HepG2 (cell line): ENCODE data around the gene NAXD. TPM values are rescaled to one million over a fixed set of nuclear protein-coding genes. Genes with fewer than 3 reads are reported as not detected.

ENCODE experiments used
- ELF1 ChIP-seq: sonication (generic); formaldehyde crosslinking; IDR thresholded peaks from 2 replicates; pipeline ENCODE4 v1.4.0; 2020; ENCODE audit warnings: missing genetic modification reagents
- GATA4 ChIP-seq: sonication (generic); IDR thresholded peaks from 2 replicates; pipeline ENCODE4 v1.6.1; 2016; ENCODE audit warnings: antibody characterized with exemption, low read depth, borderline replicate concordance
- HOXA3 ChIP-seq: sonication (generic); formaldehyde crosslinking; IDR thresholded peaks from 2 replicates; pipeline ENCODE4 v1.5.0; 2020; ENCODE audit warnings: missing genetic modification reagents
- MAF1 ChIP-seq: sonication (generic); formaldehyde crosslinking; IDR thresholded peaks from 2 replicates; pipeline ENCODE4 v1.5.0; 2020; ENCODE audit warnings: missing genetic modification reagents, borderline replicate concordance
- MLLT10 ChIP-seq: sonication (generic); formaldehyde crosslinking; IDR thresholded peaks from 2 replicates; pipeline ENCODE4 v1.4.0; 2020; ENCODE audit warnings: missing genetic modification reagents
- MTF1 ChIP-seq: sonication (generic); formaldehyde crosslinking; IDR thresholded peaks from 2 replicates; pipeline ENCODE4 v1.5.0; 2020; ENCODE audit warnings: missing genetic modification reagents
- NFE2L1 ChIP-seq: sonication (generic); formaldehyde crosslinking; IDR thresholded peaks from 2 replicates; pipeline ENCODE4 v1.4.0; 2020; ENCODE audit warnings: missing genetic modification reagents, mild to moderate bottlenecking, borderline replicate concordance
- NONO ChIP-seq, 2 experiments: fragments of 450-650 bp in 1 of 2; sonication (generic) in 1 of 2; formaldehyde crosslinking in 1 of 2; IDR thresholded peaks in 1 of 2; conservative IDR thresholded peaks in 1 of 2; 2 replicates each; pipeline versions ENCODE4 v1.6.1 to v1.8.0; 2017 to 2022; ENCODE audit warnings: mild to moderate bottlenecking in 1 of 2, missing genetic modification reagents in 1 of 2, moderate library complexity in 1 of 2
- RBFOX2 ChIP-seq: fragments of 200-400 bp; formaldehyde crosslinking; IDR thresholded peaks from 2 replicates; pipeline ENCODE4 v1.6.1; 2017; ENCODE audit warnings: low read depth, mild to moderate bottlenecking, low read length
- THYN1 ChIP-seq: sonication (generic); formaldehyde crosslinking; IDR thresholded peaks from 2 replicates; pipeline ENCODE4 v1.8.1; 2023; ENCODE audit warnings: low read depth, mild to moderate bottlenecking, moderate library complexity, missing genetic modification reagents, borderline replicate concordance
- ZNF20 ChIP-seq: sonication (generic); formaldehyde crosslinking; IDR thresholded peaks from 2 replicates; pipeline ENCODE4 v1.4.0; 2020; ENCODE audit warnings: mild to moderate bottlenecking, moderate library complexity, missing genetic modification reagents
- ZNF205 ChIP-seq: IDR thresholded peaks from 2 replicates; pipeline ENCODE4 v1.6.1; 2018; ENCODE audit warnings: missing biosample characterization, missing genetic modification reagents
- ZNF501 ChIP-seq: sonication (generic); formaldehyde crosslinking; IDR thresholded peaks from 2 replicates; pipeline ENCODE4 v1.5.1; 2020; ENCODE audit warnings: mild to moderate bottlenecking, moderate library complexity, missing genetic modification reagents
- ZNF510 ChIP-seq: sonication (generic); formaldehyde crosslinking; IDR thresholded peaks from 2 replicates; pipeline ENCODE4 v1.4.0; 2020; ENCODE audit warnings: low read depth, mild to moderate bottlenecking, missing genetic modification reagents
- ZNF629 ChIP-seq: sonication (generic); formaldehyde crosslinking; conservative IDR thresholded peaks from 2 replicates; pipeline ENCODE4 v1.5.0; 2020; ENCODE audit warnings: missing genetic modification reagents
- polyA plus RNA-seq, 8 experiments: library from polyadenylated mRNA; depleted of rRNA in 3 of 8; stranded (reverse) in 7 of 8; unstranded in 1 of 8; fragments of >200 nt; fragmentation: Illumina TruSeq in 4 of 8; extraction: Trizol in 4 of 8; gene quantifications; 2 replicates each; pipeline versions ENCODE4 v1.2.1 to v1.2.3, GENCODE V29; 2011 to 2016; ENCODE audit warnings: low read depth in 4 of 8, missing spikeins in 1 of 8, mixed read lengths in 1 of 8; ENCODE audit not compliant: insufficient read depth in 1 of 8
- total RNA-seq, 5 experiments: library from RNA; depleted of rRNA; stranded (reverse); fragments of >200 nt; fragmentation: Illumina TruSeq; extraction: Trizol; gene quantifications; 2 replicates each; pipeline ENCODE4 v1.2.3, GENCODE V29; 2016; ENCODE audit warnings: low read depth in 1 of 5
- TF ChIP-seq, protein P1 (sequence below): sonication (generic); formaldehyde crosslinking; conservative IDR thresholded peaks from 2 replicates; pipeline ENCODE4 v1.8.1; 2023; ENCODE audit warnings: missing genetic modification reagents
- TF ChIP-seq, protein P2 (sequence below): sonication (generic); formaldehyde crosslinking; IDR thresholded peaks from 2 replicates; pipeline ENCODE4 v1.8.0; 2022; ENCODE audit warnings: mild to moderate bottlenecking, missing genetic modification reagents
- TF ChIP-seq, protein P3 (sequence below): sonication (generic); formaldehyde crosslinking; IDR thresholded peaks from 2 replicates; pipeline ENCODE4 v1.4.0; 2020; ENCODE audit warnings: missing genetic modification reagents
- TF ChIP-seq, protein P4 (sequence below): IDR thresholded peaks from 2 replicates; pipeline ENCODE4 v1.6.1; 2016; ENCODE audit warnings: missing compliant biosample characterization, missing genetic modification reagents, borderline replicate concordance

The NAXD gene
- total and polyA plus RNA-seq, 2 of the 13 experiments (the other 11 are each of a cell fraction or from before 2014, with no cell fraction given), result 19.0 to 23.2 TPM

DNA sequence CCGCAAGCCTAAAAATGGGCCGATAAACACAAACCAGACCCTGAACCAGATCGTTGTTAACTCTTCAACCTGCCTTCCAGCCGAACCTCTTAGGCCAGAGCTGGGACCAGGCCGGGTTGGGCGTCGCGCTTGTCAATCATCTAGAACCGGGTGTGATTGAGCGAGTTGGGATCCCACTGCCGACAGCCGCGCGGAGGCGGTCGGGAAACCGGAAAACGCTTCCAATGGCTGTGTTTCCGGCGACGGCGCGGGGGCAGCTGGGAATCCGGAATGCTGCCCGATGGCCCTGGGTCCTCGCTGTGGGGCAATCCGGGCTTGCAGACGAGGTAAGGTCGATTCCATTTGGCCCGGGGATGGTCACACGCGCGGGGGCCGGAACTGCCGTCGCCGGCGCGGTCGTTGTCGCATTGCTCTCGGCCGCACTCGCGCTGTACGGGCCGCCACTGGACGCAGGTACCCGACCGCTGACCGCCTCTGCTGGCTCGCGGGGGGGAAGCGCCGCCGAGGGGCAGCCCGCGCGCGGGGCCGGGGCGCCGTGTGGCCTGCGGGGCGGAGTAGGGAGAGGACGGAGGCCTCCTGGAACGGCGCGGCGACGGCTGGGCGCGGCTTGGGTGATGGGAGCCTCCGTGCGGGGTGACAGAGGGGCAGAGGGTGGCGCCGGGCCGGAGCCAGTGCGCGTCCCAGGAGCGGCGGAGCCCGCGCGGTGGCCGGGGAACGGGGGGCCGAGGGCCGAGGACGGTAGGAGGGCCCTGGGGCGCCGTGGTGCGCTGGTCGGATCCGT is at the start of gene NAXD (continued):
- TF ChIP-seq, protein P1, sequence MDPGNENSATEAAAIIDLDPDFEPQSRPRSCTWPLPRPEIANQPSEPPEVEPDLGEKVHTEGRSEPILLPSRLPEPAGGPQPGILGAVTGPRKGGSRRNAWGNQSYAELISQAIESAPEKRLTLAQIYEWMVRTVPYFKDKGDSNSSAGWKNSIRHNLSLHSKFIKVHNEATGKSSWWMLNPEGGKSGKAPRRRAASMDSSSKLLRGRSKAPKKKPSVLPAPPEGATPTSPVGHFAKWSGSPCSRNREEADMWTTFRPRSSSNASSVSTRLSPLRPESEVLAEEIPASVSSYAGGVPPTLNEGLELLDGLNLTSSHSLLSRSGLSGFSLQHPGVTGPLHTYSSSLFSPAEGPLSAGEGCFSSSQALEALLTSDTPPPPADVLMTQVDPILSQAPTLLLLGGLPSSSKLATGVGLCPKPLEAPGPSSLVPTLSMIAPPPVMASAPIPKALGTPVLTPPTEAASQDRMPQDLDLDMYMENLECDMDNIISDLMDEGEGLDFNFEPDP (CRISPR knock-in tag), result no peak
- no peak for TF ChIP-seq NONO (IDR thresholded peaks at IDR 0.05)
- TF ChIP-seq NONO (CRISPR knock-in tag; conservative IDR thresholded peaks at IDR 0.05), result peak; percentile 55; the same call in 1 of the 2 replicates
- no peak for TF ChIP-seq MTF1 (CRISPR knock-in tag)
- TF ChIP-seq ZNF510 (CRISPR knock-in tag), result peak; percentile 22; the same call in 1 of the 2 replicates
- TF ChIP-seq HOXA3 (CRISPR knock-in tag), result peak; percentile 86
- TF ChIP-seq MLLT10 (CRISPR knock-in tag), result no peak
- TF ChIP-seq ZNF501 (CRISPR knock-in tag), result no peak
- TF ChIP-seq ZNF629 (CRISPR knock-in tag), result no peak
- TF ChIP-seq ELF1, result peak; percentile 94
- no peak for TF ChIP-seq ZNF20 (CRISPR knock-in tag)
- TF ChIP-seq RBFOX2, result peak; percentile 85
- TF ChIP-seq, protein P2, sequence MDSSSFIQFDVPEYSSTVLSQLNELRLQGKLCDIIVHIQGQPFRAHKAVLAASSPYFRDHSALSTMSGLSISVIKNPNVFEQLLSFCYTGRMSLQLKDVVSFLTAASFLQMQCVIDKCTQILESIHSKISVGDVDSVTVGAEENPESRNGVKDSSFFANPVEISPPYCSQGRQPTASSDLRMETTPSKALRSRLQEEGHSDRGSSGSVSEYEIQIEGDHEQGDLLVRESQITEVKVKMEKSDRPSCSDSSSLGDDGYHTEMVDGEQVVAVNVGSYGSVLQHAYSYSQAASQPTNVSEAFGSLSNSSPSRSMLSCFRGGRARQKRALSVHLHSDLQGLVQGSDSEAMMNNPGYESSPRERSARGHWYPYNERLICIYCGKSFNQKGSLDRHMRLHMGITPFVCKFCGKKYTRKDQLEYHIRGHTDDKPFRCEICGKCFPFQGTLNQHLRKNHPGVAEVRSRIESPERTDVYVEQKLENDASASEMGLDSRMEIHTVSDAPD (CRISPR knock-in tag), result no peak
- no peak for TF ChIP-seq ZNF205 (CRISPR knock-in tag)
- no peak for TF ChIP-seq MAF1
- TF ChIP-seq THYN1 (CRISPR knock-in tag), result no peak
- TF ChIP-seq NFE2L1 (CRISPR knock-in tag), result no peak
- TF ChIP-seq GATA4, result no peak
- TF ChIP-seq, protein P3, sequence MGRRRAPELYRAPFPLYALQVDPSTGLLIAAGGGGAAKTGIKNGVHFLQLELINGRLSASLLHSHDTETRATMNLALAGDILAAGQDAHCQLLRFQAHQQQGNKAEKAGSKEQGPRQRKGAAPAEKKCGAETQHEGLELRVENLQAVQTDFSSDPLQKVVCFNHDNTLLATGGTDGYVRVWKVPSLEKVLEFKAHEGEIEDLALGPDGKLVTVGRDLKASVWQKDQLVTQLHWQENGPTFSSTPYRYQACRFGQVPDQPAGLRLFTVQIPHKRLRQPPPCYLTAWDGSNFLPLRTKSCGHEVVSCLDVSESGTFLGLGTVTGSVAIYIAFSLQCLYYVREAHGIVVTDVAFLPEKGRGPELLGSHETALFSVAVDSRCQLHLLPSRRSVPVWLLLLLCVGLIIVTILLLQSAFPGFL (CRISPR knock-in tag), result no peak
- TF ChIP-seq, protein P4, sequence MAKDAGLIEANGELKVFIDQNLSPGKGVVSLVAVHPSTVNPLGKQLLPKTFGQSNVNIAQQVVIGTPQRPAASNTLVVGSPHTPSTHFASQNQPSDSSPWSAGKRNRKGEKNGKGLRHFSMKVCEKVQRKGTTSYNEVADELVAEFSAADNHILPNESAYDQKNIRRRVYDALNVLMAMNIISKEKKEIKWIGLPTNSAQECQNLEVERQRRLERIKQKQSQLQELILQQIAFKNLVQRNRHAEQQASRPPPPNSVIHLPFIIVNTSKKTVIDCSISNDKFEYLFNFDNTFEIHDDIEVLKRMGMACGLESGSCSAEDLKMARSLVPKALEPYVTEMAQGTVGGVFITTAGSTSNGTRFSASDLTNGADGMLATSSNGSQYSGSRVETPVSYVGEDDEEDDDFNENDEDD (CRISPR knock-in tag), result no peak
